Fibroblast of lung (primary cell): Measurements from ENCODE around the gene ART4. TPM values are rescaled to one million over a fixed set of nuclear protein-coding genes. Genes with fewer than 3 reads are reported as not detected.

Source experiments
- DNase-seq, 2 donors: peaks; one replicate each; pipeline versions ENCODE4 v3.0.0 to v3.0.0-alpha.2; 2010; ENCODE audit warnings: low read depth in 2 of 2
- H2AFZ ChIP-seq: 2 replicates; pipeline ENCODE4 v1.5.1; 2012; ENCODE audit warnings: low read length, control low read depth, inconsistent platforms
- H3K27ac ChIP-seq: 2 replicates; pipeline ENCODE4 v1.5.1; 2011; ENCODE audit warnings: low read length, control low read depth; ENCODE audit not compliant: insufficient read depth
- H3K27me3 ChIP-seq: 2 replicates; pipeline ENCODE4 v1.5.1; 2011; ENCODE audit warnings: mild to moderate bottlenecking, low read length; ENCODE audit not compliant: control insufficient read depth, insufficient read depth
- H3K36me3 ChIP-seq: 2 replicates; pipeline ENCODE4 v1.5.1; 2011; ENCODE audit warnings: low read length; ENCODE audit not compliant: control insufficient read depth, insufficient read depth
- H3K4me1 ChIP-seq: 2 replicates; pipeline ENCODE4 v1.5.1; 2011; ENCODE audit warnings: low read length; ENCODE audit not compliant: control insufficient read depth, insufficient read depth; ENCODE audit errors: extremely low read depth
- H3K4me2 ChIP-seq: 2 replicates; pipeline ENCODE4 v1.5.1; 2011; ENCODE audit warnings: low read length, control low read depth; ENCODE audit not compliant: insufficient read depth; ENCODE audit errors: extremely low read depth
- H3K4me3 ChIP-seq, 4 experiments: fragments of 200-600 bp in 1 of 4; sonication (generic) in 1 of 4; replicated peaks in 1 of 4; 2 replicates each; pipeline ENCODE4 v1.5.1; 2011 to 2016; ENCODE audit warnings: low read length in 4 of 4, low read depth in 3 of 4, mild to moderate bottlenecking in 3 of 4, control low read depth in 2 of 4, inconsistent platforms in 1 of 4, mixed read lengths in 1 of 4; ENCODE audit not compliant: insufficient read depth in 1 of 4; ENCODE audit errors: control extremely low read depth in 1 of 4
- H3K79me2 ChIP-seq: 2 replicates; pipeline ENCODE4 v1.5.1; 2012; ENCODE audit warnings: mild to moderate bottlenecking, low read length, inconsistent platforms; ENCODE audit not compliant: control insufficient read depth, insufficient read depth
- H3K9ac ChIP-seq: 2 replicates; pipeline ENCODE4 v1.5.1; 2011; ENCODE audit warnings: mild to moderate bottlenecking, low read length, control low read depth; ENCODE audit not compliant: insufficient read depth
- H3K9me3 ChIP-seq: 2 replicates; pipeline ENCODE4 v1.5.1; 2012; ENCODE audit warnings: low read depth, low read length; ENCODE audit not compliant: control insufficient read depth, insufficient read depth
- H4K20me1 ChIP-seq: 2 replicates; pipeline ENCODE4 v1.5.1; 2011; ENCODE audit warnings: low read length; ENCODE audit not compliant: control insufficient read depth, insufficient read depth; ENCODE audit errors: extremely low read depth
- EZH2 ChIP-seq: IDR thresholded peaks from 2 replicates; pipeline ENCODE4 v1.5.1; 2012; ENCODE audit warnings: low read length, control low read depth, mild to moderate bottlenecking; ENCODE audit errors: missing control alignments
- polyA plus RNA-seq, 2 donors: library from polyadenylated mRNA; depleted of rRNA in 1 of 2; stranded (reverse) in 1 of 2; unstranded in 1 of 2; fragments of >200 nt; gene quantifications; 2 replicates each; pipeline ENCODE4 v1.2.1, GENCODE V29; 2011 to 2012; ENCODE audit warnings: missing spikeins in 1 of 2
- total RNA-seq: library from RNA; depleted of rRNA; stranded (reverse); fragments of >200 nt; gene quantifications from 2 replicates; pipeline ENCODE4 v1.2.1, GENCODE V29; 2014
- TF ChIP-seq, protein P1 (sequence below), 2 donors: IDR thresholded peaks in 1 of 2; conservative IDR thresholded peaks in 1 of 2; 1 replicate in 1 of 2; 2 replicates in 1 of 2; pipeline ENCODE4 v1.5.1; 2011 to 2012; ENCODE audit warnings: low read length in 2 of 2, control low read depth in 1 of 2, inconsistent platforms in 1 of 2, low read depth in 1 of 2, mild to moderate bottlenecking in 1 of 2

Gene ART4
- total and polyA plus RNA-seq, 2 donors (not counting 1 experiment from before 2014, with no cell fraction given): not detected

DNA sequence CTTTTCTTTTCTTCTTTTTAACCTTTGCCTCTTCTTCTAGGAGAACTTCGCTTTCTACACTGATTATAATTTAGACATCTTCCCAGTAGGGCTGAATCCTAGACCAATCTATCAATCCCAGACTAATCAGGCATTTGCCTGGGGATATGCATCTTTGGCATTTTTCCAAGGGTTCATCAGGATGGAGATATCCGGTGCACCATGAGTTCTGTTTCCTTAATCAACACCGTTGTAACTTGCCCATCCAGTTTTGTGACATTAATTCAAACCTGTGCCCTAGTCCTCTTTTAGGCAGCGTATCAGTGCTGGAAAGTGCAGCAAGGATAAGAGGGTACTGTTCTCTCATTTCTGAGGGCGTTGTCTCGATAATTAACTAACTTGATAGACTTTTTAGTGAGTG, 42.9 kb upstream of the ART4 start:
- Histone ChIP-seq H3K4me2 (no peak overlapping the region), H3K4me1 (peaks cover 6% of the 10 kb centered on the region), H4K20me1 (no peaks in the 10 kb centered on the region), H3K79me2 (no peaks in the 10 kb centered on the region), H3K27me3 (peaks cover 2% of the 10 kb centered on the region), H3K4me3 (peak overlapping the region in 1 of 4 experiments; percentile 48), H2AFZ (no peak overlapping the region), H3K27ac (no peak overlapping the region), H3K36me3 (no peaks in the 10 kb centered on the region), H3K9me3 (no peaks in the 10 kb centered on the region), H3K9ac (no peak overlapping the region)
- no peak for DNase-seq
- TF ChIP-seq, protein P1, sequence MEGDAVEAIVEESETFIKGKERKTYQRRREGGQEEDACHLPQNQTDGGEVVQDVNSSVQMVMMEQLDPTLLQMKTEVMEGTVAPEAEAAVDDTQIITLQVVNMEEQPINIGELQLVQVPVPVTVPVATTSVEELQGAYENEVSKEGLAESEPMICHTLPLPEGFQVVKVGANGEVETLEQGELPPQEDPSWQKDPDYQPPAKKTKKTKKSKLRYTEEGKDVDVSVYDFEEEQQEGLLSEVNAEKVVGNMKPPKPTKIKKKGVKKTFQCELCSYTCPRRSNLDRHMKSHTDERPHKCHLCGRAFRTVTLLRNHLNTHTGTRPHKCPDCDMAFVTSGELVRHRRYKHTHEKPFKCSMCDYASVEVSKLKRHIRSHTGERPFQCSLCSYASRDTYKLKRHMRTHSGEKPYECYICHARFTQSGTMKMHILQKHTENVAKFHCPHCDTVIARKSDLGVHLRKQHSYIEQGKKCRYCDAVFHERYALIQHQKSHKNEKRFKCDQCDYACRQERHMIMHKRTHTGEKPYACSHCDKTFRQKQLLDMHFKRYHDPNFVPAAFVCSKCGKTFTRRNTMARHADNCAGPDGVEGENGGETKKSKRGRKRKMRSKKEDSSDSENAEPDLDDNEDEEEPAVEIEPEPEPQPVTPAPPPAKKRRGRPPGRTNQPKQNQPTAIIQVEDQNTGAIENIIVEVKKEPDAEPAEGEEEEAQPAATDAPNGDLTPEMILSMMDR (conservative IDR thresholded peaks at IDR 0.05 in 1 of 2, IDR thresholded peaks at IDR 0.05 in 1 of 2; ENCODE audit: low read depth in 1 of 2, low read length in 2 of 2): no peak
- no peak for TF ChIP-seq EZH2

DNA sequence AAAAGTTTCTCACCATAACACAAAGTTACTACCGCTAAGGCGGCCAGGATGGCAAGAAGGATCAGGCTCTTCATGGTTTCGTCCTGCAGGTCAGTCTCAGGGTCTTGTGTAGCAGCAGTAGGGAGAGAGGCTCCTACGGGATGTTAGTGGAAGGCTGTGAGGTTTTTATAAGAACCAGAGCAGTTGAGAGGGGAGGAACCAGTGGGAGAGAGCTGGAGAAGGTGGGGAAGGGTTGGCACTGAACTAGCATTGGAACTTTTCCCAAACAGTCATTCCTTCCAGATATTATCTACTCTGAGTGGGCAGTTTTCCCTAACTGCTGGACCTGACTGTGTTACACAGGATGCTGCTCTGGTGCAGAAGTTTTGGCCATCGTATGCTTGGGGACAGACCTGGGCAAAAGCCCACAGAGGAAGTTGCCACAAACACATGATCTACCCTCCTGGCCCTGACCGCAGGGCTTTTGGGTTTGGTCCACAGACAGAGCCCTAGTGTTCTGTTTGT, 42.4 kb upstream of the ART4 start, which contains the start of gene MGP:
Gene MGP (minus strand): TSS at position 137 of the 504 bp plus-strand sequence. CDS start 63 bp downstream, at position 74.
- H3K4me3 ChIP-seq: peak within 1 kb of the TSS; percentile 3 to 48 (median 35)
- H3K79me2 ChIP-seq: no peaks in the 10 kb centered on the region
- H2AFZ ChIP-seq: peak within 1 kb of the TSS; percentile 18
- H3K4me2 ChIP-seq: peak within 1 kb of the TSS; percentile 69
- peaks cover 2% of the 10 kb centered on the region for H3K27me3 ChIP-seq
- no peaks in the 10 kb centered on the region for H4K20me1 ChIP-seq
- H3K9me3 ChIP-seq: no peaks in the 10 kb centered on the region
- peak; percentile 77 to 89 for DNase-seq
- no peak for TF ChIP-seq EZH2
- TF ChIP-seq, protein P1 (conservative IDR thresholded peaks at IDR 0.05 in 1 of 2, IDR thresholded peaks at IDR 0.05 in 1 of 2; ENCODE audit: low read depth in 1 of 2, low read length in 2 of 2): no peak
- no peak within 1 kb of the TSS for H3K27ac ChIP-seq
- H3K9ac ChIP-seq: no peak within 1 kb of the TSS
- H3K4me1 ChIP-seq: peaks cover 6% of the 10 kb centered on the region
- no peaks in the 10 kb centered on the region for H3K36me3 ChIP-seq

DNA sequence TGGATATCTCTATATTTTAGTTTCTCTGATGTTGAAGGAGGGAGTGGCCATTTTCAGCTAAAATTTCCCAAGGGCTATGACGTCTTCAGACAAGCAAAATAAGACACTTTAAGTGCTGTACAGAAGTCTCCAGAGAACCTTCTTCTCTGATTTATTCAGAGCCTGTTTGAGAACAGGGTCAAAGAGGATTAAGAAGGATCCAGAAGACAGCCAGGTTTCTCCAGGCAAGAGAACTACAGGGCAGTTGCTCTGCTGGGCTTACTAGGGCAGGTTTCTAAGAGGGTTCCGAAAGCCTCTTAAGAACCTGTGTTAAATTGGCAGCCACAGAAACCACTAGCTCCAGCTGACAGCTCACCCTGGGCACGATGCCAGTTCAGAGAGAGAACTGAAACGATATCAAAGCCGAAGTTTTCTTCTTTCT, 41.1 kb upstream of the ART4 start:
- Histone ChIP-seq H3K79me2 (no peaks in the 10 kb centered on the region), H3K4me3 (peak overlapping the region; percentile 2 to 48 (median 22)), H3K4me1 (peaks cover 6% of the 10 kb centered on the region), H3K27me3 (peaks cover 2% of the 10 kb centered on the region), H3K4me2 (peak overlapping the region; percentile 69), H3K36me3 (no peaks in the 10 kb centered on the region), H3K27ac (no peak overlapping the region), H2AFZ (peak overlapping the region; percentile 23), H3K9ac (no peak overlapping the region), H4K20me1 (no peaks in the 10 kb centered on the region), H3K9me3 (no peaks in the 10 kb centered on the region)
- TF ChIP-seq EZH2: no peak
- TF ChIP-seq, protein P1 (conservative IDR thresholded peaks at IDR 0.05 in 1 of 2, IDR thresholded peaks at IDR 0.05 in 1 of 2; ENCODE audit: low read depth in 1 of 2, low read length in 2 of 2): no peak
- peak; percentile 83 to 88 for DNase-seq
